Measurements from ENCODE around the gene ARMH2.

Gene ARMH2

GRCh38 chr6:24798740-24799540 is at the start of gene ARMH2:
Gene ARMH2, minus strand, starts transcription at chr6:24798917. Its CDS starts 60 bp downstream, at chr6:24798857.
- DNase-seq (ENCODE audit: low spot score) = no peak

GRCh38 chr6:24848461-24848860 is 49.7 kb upstream of the ARMH2 start:
- no peak for DNase-seq (ENCODE audit: low spot score)

GRCh38 chr6:24847402-24847801 is 48.7 kb upstream of the ARMH2 start:
- DNase-seq (ENCODE audit: low spot score) = no peak

- DNase-seq (ENCODE audit: low spot score) = no peak
Observed at GRCh38 chr6:24845578-24845977, 46.9 kb upstream of the ARMH2 start.

- DNase-seq (ENCODE audit: low spot score) = no peak
Observed at GRCh38 chr6:24844903-24845302, 46.2 kb upstream of the ARMH2 start.

GRCh38 chr6:24844061-24844460 is 45.3 kb upstream of the ARMH2 start:
- DNase-seq (ENCODE audit: low spot score) = no peak

- no peak for DNase-seq (ENCODE audit: low spot score)
Observed at GRCh38 chr6:24840187-24840586, 41.5 kb upstream of the ARMH2 start.

GRCh38 chr6:24838994-24839393 is 40.3 kb upstream of the ARMH2 start:
- no peak for DNase-seq (ENCODE audit: low spot score)

GRCh38 chr6:24838081-24838480 is 39.4 kb upstream of the ARMH2 start:
- DNase-seq (ENCODE audit: low spot score) = no peak

- no peak for DNase-seq (ENCODE audit: low spot score)
Observed at GRCh38 chr6:24836109-24836508, 37.4 kb upstream of the ARMH2 start.

GRCh38 chr6:24833711-24834386 is 35.1 kb upstream of the ARMH2 start:
- no peak for DNase-seq (ENCODE audit: low spot score)

GRCh38 chr6:24832794-24833193 is 34.1 kb upstream of the ARMH2 start:
- DNase-seq (ENCODE audit: low spot score) = no peak

GRCh38 chr6:24831771-24832716 is 33.3 kb upstream of the ARMH2 start:
- no peak for DNase-seq (ENCODE audit: low spot score)

- DNase-seq (ENCODE audit: low spot score) = no peak
Observed at GRCh38 chr6:24829657-24830056, 30.9 kb upstream of the ARMH2 start.

GRCh38 chr6:24827970-24828369 is 29.3 kb upstream of the ARMH2 start:
- no peak for DNase-seq (ENCODE audit: low spot score)

GRCh38 chr6:24827162-24827561 is 28.4 kb upstream of the ARMH2 start:
- no peak for DNase-seq (ENCODE audit: low spot score)

GRCh38 chr6:24825130-24825630 is 26.5 kb upstream of the ARMH2 start:
- no peak for DNase-seq (ENCODE audit: low spot score)

- DNase-seq (ENCODE audit: low spot score) = no peak
Observed at GRCh38 chr6:24824142-24824938, 25.6 kb upstream of the ARMH2 start.

- no peak for DNase-seq (ENCODE audit: low spot score)
Observed at GRCh38 chr6:24823185-24823584, 24.5 kb upstream of the ARMH2 start.

GRCh38 chr6:24822696-24823095 is 24.0 kb upstream of the ARMH2 start:
- DNase-seq (ENCODE audit: low spot score) = no peak

GRCh38 chr6:24821860-24822444 is 23.2 kb upstream of the ARMH2 start:
- no peak for DNase-seq (ENCODE audit: low spot score)

Measured in hematopoietic multipotent progenitor cell treated with erythropoietin and hydrocortisone succinate and interleukin-3 and kit ligand, for 15 days (in vitro differentiated cells).